Thoracic aorta (tissue), 2 donors: ENCODE data around the gene FETUB. TPM values are rescaled to one million over a fixed set of nuclear protein-coding genes. Genes with fewer than 3 reads are reported as not detected.

Experiments used
- ATAC-seq: fragments of 150-250 bp; one replicate; pipeline ENCODE4 v1.8.0; 2017; ENCODE audit warnings: low read depth; ENCODE audit not compliant: insufficient number of reproducible peaks, low FRiP score
- DNase-seq: peaks from one replicate; pipeline ENCODE4 v3.0.0-alpha.2; 2020; ENCODE audit warnings: low spot score
- H3K27ac ChIP-seq, 2 donors: fragments of 200-600 bp; sonication (generic); 1 replicate in 1 of 2; 2 replicates in 1 of 2; pipeline ENCODE4 v1.5.1; 2016; ENCODE audit warnings: mild to moderate bottlenecking in 2 of 2, moderate library complexity in 2 of 2
- H3K27me3 ChIP-seq: fragments of 200-600 bp; sonication (generic); replicated peaks from 2 replicates; pipeline ENCODE4 v1.6.0; 2016; ENCODE audit warnings: mild to moderate bottlenecking; ENCODE audit not compliant: insufficient read depth
- H3K36me3 ChIP-seq: fragments of 200-600 bp; sonication (generic); one replicate; pipeline ENCODE4 v1.5.1; 2016
- H3K4me1 ChIP-seq, 2 donors: fragments of 200-600 bp; sonication (generic); 1 replicate in 1 of 2; 2 replicates in 1 of 2; pipeline versions ENCODE4 v1.5.1 to v1.6.0; 2016; ENCODE audit warnings: low read depth in 2 of 2, mild to moderate bottlenecking in 1 of 2; ENCODE audit not compliant: control insufficient read depth in 1 of 2
- H3K4me3 ChIP-seq: fragments of 200-600 bp; sonication (generic); 2 replicates; pipeline ENCODE4 v1.5.1; 2016; ENCODE audit warnings: mild to moderate bottlenecking
- H3K9me3 ChIP-seq: fragments of 200-600 bp; sonication (generic); 2 replicates; pipeline ENCODE4 v1.5.1; 2016
- total RNA-seq, 2 donors: library from RNA; depleted of rRNA; stranded (reverse); fragments of >200 nt; gene quantifications; one replicate each; pipeline versions ENCODE4 v1.1.0 to v1.2.3, GENCODE V29; 2016
- TF ChIP-seq, protein P1 (sequence below): fragments of 200-600 bp; sonication (generic); IDR thresholded peaks from one replicate; pipeline ENCODE4 v1.5.1; 2019; ENCODE audit warnings: antibody characterized with exemption

Gene FETUB
- total RNA-seq, 2 donors from 2014 or later = not detected

DNA sequence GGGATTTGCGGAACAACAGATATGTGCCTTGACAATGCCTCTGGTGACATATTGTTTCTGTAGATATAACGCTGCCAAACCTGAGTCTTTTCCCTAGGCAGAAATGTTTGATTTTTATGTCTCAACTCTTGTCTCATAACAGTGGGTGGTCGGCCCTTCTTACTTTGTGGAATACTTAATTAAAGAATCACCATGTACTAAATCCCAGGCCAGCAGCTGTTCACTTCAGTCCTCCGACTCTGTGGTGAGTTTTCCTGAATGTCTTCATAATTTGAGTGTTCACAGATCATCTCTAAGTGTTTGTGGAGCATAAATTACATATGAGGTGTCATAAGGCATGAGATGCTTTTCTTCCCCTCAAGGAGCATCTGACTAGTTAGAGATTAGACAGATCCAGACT, 5.9 kb downstream of the FETUB start:
- peaks cover 0 to 2% of the 10 kb centered on the region in 2 donors for H3K4me1 ChIP-seq
- ATAC-seq = no peak
- TF ChIP-seq, protein P1, sequence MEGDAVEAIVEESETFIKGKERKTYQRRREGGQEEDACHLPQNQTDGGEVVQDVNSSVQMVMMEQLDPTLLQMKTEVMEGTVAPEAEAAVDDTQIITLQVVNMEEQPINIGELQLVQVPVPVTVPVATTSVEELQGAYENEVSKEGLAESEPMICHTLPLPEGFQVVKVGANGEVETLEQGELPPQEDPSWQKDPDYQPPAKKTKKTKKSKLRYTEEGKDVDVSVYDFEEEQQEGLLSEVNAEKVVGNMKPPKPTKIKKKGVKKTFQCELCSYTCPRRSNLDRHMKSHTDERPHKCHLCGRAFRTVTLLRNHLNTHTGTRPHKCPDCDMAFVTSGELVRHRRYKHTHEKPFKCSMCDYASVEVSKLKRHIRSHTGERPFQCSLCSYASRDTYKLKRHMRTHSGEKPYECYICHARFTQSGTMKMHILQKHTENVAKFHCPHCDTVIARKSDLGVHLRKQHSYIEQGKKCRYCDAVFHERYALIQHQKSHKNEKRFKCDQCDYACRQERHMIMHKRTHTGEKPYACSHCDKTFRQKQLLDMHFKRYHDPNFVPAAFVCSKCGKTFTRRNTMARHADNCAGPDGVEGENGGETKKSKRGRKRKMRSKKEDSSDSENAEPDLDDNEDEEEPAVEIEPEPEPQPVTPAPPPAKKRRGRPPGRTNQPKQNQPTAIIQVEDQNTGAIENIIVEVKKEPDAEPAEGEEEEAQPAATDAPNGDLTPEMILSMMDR = no peak
- H3K9me3 ChIP-seq = no peaks in the 10 kb centered on the region
- no peak overlapping the region for H3K27ac ChIP-seq
- DNase-seq = no peak
- no peak overlapping the region for H3K4me3 ChIP-seq
- H3K36me3 ChIP-seq = no peaks in the 10 kb centered on the region
- no peaks in the 10 kb centered on the region for H3K27me3 ChIP-seq

DNA sequence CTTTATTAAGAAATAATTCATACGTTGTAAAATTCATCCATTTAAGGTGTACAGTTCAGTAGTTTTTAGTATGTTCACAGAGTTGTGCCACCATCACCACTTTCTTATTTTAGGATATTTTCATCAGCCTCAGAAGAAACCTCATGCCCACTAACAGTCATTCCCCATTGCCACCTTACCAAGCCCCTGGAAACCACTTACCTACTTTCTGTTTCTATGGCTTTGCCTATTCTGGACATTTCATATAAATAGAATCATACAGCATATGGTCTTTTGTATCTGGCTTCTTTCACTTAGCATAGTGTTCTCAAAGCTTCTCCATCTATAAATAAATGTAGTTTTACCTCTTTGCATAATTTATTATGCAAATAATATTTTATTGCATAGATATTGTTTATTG, 6.6 kb downstream of the FETUB start:
- TF ChIP-seq, protein P1 = no peak
- H3K4me1 ChIP-seq = no peaks in the 10 kb centered on the region

DNA sequence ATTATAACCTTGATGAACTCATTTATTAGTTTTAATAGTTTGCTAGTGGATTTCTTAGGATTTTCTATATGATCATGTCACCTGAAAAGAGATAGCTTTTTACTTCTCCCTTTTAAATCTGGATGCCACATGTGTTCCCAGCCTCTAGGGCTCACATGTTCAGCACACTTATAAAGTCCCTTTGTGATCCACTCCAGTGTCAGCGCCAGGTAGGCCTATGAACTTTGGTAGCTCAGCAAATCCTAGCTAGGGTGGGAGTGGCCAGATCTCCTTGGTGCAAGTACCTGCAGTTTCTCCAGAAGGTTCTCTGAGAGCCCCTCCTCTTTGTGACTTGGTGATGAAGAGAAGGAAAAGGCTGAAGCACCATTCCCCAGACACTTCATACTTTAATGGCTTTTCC, 8.7 kb downstream of the FETUB start:
- TF ChIP-seq, protein P1 = no peak
- H3K9me3 ChIP-seq = no peaks in the 10 kb centered on the region
- no peak overlapping the region for H3K27ac ChIP-seq
- DNase-seq (no peak), ATAC-seq (no peak)
- no peaks in the 10 kb centered on the region for H3K27me3 ChIP-seq
- H3K4me3 ChIP-seq = no peak overlapping the region
- no peaks in the 10 kb centered on the region for H3K4me1 ChIP-seq
- no peaks in the 10 kb centered on the region for H3K36me3 ChIP-seq

More for the DNA sequence above, 6.6 kb downstream of the FETUB start:
- Histone ChIP-seq H3K4me3 (no peak overlapping the region), H3K27ac (no peak overlapping the region), H3K9me3 (no peaks in the 10 kb centered on the region), H3K27me3 (no peaks in the 10 kb centered on the region), H3K36me3 (no peaks in the 10 kb centered on the region)
- no peak for ATAC-seq
- no peak for DNase-seq

DNA sequence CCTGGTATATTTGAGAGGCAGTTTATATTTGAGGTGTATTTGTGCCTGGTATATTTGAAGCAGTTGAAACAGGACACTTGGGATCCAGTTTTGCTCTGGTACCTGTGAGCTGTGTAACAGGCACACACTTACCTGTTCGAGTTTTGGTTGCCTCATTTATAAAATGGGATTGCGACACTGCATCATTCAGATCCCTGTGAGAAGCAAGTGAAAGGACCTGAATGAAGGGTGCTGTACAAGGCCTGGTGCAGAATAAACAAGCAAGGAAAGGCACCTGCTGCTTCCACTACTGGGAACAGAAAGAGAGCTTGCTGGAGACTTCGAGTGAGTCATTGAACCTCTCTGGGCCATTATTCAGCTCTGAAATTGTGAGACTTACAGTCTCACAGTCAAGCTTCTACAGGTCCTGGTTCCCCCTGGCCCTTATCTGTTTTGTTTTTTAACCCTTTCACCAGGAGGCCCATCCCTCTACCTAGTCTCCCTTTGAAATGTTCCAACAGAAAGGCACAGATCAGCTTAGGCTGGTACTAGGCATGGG, 11.5 kb downstream of the FETUB start:
- H3K27me3 ChIP-seq = no peaks in the 10 kb centered on the region
- H3K27ac ChIP-seq = no peak overlapping the region
- no peaks in the 10 kb centered on the region for H3K9me3 ChIP-seq
- no peaks in the 10 kb centered on the region for H3K36me3 ChIP-seq
- H3K4me1 ChIP-seq = no peaks in the 10 kb centered on the region
- H3K4me3 ChIP-seq = no peak overlapping the region
- TF ChIP-seq, protein P1 = no peak
- DNase-seq (no peak), ATAC-seq (no peak)

DNA sequence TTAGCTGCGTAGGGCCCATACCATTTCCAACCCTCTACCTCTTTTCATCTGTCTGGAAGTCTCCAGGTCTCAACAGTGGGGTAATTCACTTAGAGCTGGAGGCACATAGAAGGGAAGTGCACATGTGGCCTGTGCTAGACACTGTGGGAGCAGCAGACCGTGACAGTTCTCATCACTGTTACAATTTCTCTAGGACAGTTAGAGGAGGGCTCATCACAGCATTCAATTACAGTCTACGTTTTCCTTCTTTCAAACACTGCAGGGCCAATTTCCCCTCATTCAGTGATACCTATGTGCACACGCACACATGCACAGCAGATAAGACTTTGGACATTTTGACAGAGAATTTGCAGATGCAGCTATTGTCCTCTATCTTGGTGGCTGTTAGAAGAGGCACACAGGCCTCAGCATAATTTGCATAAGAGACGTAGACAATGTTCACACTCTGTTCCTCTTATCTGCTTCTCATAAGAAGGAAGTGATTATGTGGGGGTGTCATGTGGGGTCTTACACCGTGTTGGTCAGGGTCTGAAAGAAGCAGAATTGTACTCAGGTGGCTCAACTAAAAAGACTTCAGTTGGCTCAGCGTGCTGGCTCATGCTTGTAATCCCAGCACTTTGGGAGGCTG, 13.0 kb downstream of the FETUB start:
- Histone ChIP-seq H3K36me3 (no peaks in the 10 kb centered on the region), H3K27ac (no peak overlapping the region), H3K4me3 (no peak overlapping the region), H3K9me3 (no peaks in the 10 kb centered on the region), H3K27me3 (no peaks in the 10 kb centered on the region), H3K4me1 (no peaks in the 10 kb centered on the region)
- no peak for ATAC-seq
- no peak for DNase-seq
- TF ChIP-seq, protein P1 = no peak
